Ecto neural progenitor cell (in vitro differentiated cells): ENCODE data around the gene TIPARP.

Source experiments
- DNase-seq: peaks from one replicate; pipeline ENCODE4 v3.0.0-alpha.2; 2018; ENCODE audit warnings: low spot score

TIPARP gene

GRCh38 chr3:156742401-156742800 lies 68.0 kb downstream of the TIPARP start:
- DNase-seq, result no peak

GRCh38 chr3:156743859-156744258 lies 69.5 kb downstream of the TIPARP start:
- DNase-seq, result no peak

- no peak for DNase-seq
These were observed 70.2 kb downstream of the TIPARP start for GRCh38 chr3:156744631-156745030.

- no peak for DNase-seq
These were observed 71.4 kb downstream of the TIPARP start for GRCh38 chr3:156745766-156746165.

- DNase-seq, result no peak
These were observed 72.7 kb downstream of the TIPARP start for GRCh38 chr3:156747046-156747445.

GRCh38 chr3:156749244-156749643 lies 74.9 kb downstream of the TIPARP start:
- DNase-seq, result no peak

GRCh38 chr3:156750191-156750873 lies 75.9 kb downstream of the TIPARP start:
- peak; percentile 63 for DNase-seq

- no peak for DNase-seq
These were observed 76.5 kb downstream of the TIPARP start for GRCh38 chr3:156750874-156751245.

GRCh38 chr3:156751461-156752025 lies 77.2 kb downstream of the TIPARP start:
- peak; percentile 87 for DNase-seq
